ENCODE results near the gene GPR158.

The GPR158 gene

DNA sequence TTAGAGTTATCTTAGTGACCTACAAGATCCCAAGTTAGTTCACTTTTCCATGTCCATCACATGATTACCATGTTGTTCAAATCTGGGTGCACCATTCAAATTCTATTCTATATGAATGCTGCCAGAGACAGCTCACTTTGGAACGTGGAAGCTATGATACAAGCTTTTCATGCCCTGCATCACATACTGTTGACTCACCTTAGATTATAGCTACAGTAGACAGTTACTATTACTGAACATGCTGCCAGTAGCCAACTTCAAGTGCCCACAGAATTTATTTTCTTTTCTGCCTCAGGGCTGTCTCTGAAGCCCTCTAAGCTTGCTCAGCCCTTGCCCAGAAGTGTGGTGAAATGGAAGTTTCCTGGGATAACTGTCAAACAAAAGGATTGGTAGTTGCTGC is 231.1 kb downstream of the GPR158 start:
- DNase-seq = no peak

DNA sequence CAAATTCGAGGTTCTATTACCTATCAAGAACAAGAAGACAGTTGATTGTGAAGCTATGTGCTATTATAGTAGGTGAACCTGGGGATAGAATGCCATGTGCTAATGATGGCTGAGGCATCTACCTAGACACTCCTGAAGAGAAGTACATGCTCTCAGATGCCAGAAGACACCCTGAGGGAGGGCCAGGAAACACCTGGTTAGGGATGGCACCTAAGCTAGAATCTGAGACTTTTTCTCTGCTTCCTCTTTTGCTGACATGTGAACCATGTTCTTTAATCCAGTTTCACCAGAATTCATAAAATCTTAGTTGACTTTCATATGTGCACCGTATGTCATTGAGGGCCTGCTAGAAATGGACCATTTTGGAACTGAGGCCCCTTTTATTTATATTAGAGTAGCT is 242.8 kb downstream of the GPR158 start:
- DNase-seq = no peak

- no peak for DNase-seq
These were observed 251.0 kb downstream of the GPR158 start for GRCh38 chr10:25425776-25426175.

DNA sequence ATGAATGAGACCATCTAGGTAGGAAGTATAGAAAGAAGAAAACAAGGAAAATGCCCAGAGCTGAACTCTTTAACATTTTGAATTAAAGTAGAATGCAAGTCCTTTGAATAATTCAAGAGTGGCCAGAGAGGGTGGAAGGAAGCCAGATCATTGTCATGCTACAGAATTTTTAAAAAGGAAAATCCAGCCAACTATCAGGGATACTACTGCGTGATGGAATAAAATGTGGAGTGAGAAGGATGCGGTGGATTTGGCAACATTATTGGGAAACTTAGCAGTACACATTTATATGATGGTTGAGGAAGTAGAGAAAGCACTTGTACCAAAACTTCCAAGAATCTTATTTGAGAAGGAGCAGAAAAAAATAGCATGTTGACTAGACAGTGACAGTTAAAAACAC is 261.6 kb downstream of the GPR158 start:
- DNase-seq = no peak

GRCh38 chr10:25441270-25441669 is 266.5 kb downstream of the GPR158 start:
- DNase-seq = no peak

- no peak for DNase-seq
These were observed 269.5 kb downstream of the GPR158 start for GRCh38 chr10:25444266-25444665.

DNA sequence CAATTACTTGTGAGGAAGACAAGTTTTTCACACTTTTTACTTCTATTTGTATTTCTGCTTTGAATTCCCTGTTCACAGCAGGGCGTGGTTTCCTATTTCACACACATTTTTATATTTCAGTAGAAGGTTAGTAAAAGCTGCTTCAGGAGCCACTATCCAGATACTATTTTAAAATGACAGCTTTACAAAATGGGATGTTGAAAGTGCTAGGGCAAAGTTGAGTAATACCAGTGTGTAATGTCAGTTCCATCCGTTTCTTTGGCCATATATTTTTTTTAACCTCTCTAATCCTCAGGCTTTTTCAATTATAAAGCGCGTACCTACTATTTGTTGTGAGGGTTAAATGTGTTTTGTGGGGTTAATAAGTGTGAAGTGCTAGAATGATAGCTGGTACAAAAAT is 276.6 kb downstream of the GPR158 start:
- no peak for DNase-seq

DNA sequence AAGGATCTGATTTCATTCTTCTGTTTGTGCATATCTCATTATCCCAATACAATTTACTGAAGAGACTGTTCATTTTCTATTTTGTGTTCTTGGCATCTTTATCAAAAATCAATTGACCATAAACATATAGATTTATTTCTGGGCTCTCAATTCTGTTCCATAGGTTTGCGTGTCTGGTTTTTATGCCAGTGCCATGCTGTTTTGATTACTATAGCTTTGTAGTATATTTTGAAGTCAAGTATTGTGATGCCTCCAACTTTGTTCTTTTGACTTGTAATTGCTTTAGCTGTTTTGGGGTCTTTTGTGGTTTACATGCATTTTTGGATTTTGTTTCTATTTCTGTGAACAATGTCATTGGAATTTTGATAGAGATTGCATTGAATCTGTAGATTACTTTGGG is 278.8 kb downstream of the GPR158 start:
- no peak for DNase-seq

- no peak for DNase-seq
These were observed 281.3 kb downstream of the GPR158 start for GRCh38 chr10:25455980-25456567.

DNA sequence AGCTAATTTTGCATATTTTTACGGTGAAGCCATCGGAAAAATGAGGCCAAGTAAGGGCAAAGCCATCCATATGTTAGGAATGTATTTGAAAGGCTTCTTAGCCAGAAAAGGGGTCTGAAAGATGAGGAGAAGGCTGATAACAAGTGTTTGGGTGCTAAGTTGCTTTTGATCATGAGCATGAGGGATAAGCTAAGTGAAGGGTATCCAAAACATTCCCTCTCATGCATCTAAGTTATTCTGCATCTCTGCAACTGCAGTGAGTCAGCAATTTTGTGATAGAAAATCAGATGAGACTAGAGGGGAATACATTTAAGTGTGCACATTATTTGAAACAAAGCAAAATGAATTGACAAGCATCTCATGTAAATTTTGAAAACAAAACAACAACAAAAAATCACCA is 282.8 kb downstream of the GPR158 start:
- no peak for DNase-seq

- no peak for DNase-seq
These were observed 291.0 kb downstream of the GPR158 start for GRCh38 chr10:25465582-25466372.

DNA sequence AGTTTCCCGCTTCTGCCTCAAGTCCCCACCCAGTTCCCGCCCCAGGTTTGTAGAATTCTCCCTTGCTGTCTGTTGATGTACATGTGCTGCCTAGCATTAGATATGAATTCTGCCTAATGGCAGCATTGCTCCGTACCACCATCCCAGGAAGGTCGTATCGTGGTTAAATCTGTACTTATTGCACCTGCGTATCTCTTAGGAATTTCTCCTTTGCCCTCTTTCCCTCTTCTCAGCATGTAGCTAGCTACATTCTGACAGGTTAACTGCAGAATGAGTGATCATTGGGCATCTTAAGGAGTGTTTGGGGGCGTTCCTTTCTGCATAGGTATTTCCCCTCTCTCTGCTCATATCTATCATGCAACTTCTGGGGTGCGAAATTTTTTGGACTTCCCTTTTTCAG is 293.1 kb downstream of the GPR158 start:
- DNase-seq = no peak

- no peak for DNase-seq
These were observed 306.7 kb downstream of the GPR158 start for GRCh38 chr10:25481467-25481866.

- no peak for DNase-seq
These were observed 309.2 kb downstream of the GPR158 start for GRCh38 chr10:25483999-25484398.

- no peak for DNase-seq
These were observed 312.5 kb downstream of the GPR158 start for GRCh38 chr10:25487266-25487665.

- no peak for DNase-seq
These were observed 317.2 kb downstream of the GPR158 start for GRCh38 chr10:25492040-25492439.

GRCh38 chr10:25492680-25493079 is 317.9 kb downstream of the GPR158 start:
- DNase-seq = no peak

- no peak for DNase-seq
These were observed 318.5 kb downstream of the GPR158 start for GRCh38 chr10:25493122-25493893.

DNA sequence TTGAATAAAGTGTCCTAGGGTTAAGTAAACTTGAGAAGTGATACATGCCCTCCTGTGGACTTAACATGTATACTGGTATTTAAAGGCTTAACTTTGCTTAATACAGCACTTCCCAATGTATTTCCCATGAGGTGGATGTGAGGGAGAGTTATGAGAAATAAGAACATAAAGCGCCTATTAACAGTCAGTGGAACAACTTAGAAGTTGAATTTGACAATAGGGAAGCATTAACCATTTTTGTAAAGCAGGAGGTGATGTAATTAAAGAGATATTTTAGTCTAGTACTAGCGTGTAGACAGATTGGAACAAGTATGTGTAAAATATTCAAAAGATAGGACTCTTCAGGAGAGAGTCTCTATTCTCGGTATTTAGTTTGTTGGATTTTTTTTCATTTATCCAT is 322.4 kb downstream of the GPR158 start:
- no peak for DNase-seq

GRCh38 chr10:25498645-25499044 is 323.8 kb downstream of the GPR158 start:
- DNase-seq = no peak

GRCh38 chr10:25501912-25502311 is 327.1 kb downstream of the GPR158 start:
- no peak for DNase-seq

DNA sequence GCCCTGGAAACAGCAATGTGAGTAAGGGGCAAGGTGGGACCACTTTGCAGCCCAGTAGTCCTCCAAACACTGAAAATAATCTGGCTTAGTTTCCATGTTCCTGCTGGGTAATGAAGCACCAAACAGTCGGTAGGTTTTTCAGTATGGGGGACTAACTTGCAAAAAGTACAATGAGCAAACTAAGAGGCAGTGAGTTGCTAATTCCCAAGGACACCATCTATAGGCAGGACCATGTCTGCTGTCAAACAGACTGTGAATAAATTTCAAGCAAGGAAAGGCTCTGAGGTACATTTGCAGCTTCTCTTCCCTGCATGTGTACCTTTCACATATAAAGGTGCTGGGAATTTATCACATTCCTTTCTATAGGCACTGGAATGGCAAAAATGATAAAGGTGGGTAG is 327.7 kb downstream of the GPR158 start:
- no peak for DNase-seq

DNA sequence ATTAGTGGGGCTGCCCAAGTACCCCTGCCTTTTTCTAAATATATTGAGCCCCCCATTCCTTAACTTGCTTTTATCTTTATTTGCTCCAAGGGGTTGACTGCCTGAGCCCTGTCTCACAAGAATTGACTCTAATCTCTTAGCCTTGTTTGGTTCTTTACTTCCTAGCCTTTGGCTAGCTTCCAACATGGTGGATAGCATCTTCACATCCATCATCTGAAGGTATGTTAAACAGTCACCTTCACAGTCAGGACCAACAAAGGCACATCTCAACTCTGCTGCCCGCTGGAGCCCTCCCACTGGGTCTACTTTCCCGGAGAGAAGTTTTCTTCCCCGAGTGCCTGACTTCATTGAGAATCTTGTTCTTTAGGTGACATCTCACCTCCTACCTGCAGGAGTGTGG is 329.5 kb downstream of the GPR158 start:
- no peak for DNase-seq

GRCh38 chr10:25504838-25505237 is 330.0 kb downstream of the GPR158 start:
- no peak for DNase-seq
